IPS-18c (cell line): ENCODE data around the gene JADE2.
"Not testable (repeated sequence)": the region's sequence is repeated elsewhere in the genome, so short reads cannot be mapped to it uniquely, and the experiment has no call there.

Source experiments
- H3K4me3 ChIP-seq: 2 replicates; pipeline ENCODE4 v1.7.0; 2013; ENCODE audit warnings: low read depth, mild to moderate bottlenecking, low read length, moderate library complexity; ENCODE audit not compliant: insufficient read depth
- H3K9me3 ChIP-seq: one replicate; pipeline ENCODE4 v1.6.1; 2013; ENCODE audit warnings: mild to moderate bottlenecking, low read length, moderate library complexity; ENCODE audit not compliant: control insufficient read depth, insufficient read depth

JADE2 gene

GRCh38 chr5:134541736-134542376 lies 16.4 kb downstream of the JADE2 start:
- H3K4me3 ChIP-seq: no peak overlapping the region
- H3K9me3 ChIP-seq: no peaks in the 10 kb centered on the region

GRCh38 chr5:134543820-134544614 lies 18.5 kb downstream of the JADE2 start:
- H3K4me3 ChIP-seq: no peak overlapping the region
- H3K9me3 ChIP-seq: no peaks in the 10 kb centered on the region

- no peaks in the 10 kb centered on the region for H3K9me3 ChIP-seq
- H3K4me3 ChIP-seq: no peak overlapping the region
Measured at GRCh38 chr5:134545070-134545868, 19.8 kb downstream of the JADE2 start.

GRCh38 chr5:134547066-134547465 lies 21.6 kb downstream of the JADE2 start:
- Histone ChIP-seq H3K9me3 (no peaks in the 10 kb centered on the region), H3K4me3 (no peak overlapping the region)

- Histone ChIP-seq H3K4me3 (no peak overlapping the region), H3K9me3 (no peaks in the 10 kb centered on the region)
Measured at GRCh38 chr5:134547579-134547978, 22.1 kb downstream of the JADE2 start.

- Histone ChIP-seq H3K9me3 (no peaks in the 10 kb centered on the region), H3K4me3 (no peak overlapping the region)
Measured at GRCh38 chr5:134547999-134548658, 22.7 kb downstream of the JADE2 start.

- H3K4me3 ChIP-seq: no peak overlapping the region
- H3K9me3 ChIP-seq: no peaks in the 10 kb centered on the region
Measured at GRCh38 chr5:134549714-134550113, 24.2 kb downstream of the JADE2 start.

- H3K4me3 ChIP-seq: no peak overlapping the region
- no peaks in the 10 kb centered on the region for H3K9me3 ChIP-seq
Measured at GRCh38 chr5:134550271-134551214, 25.1 kb downstream of the JADE2 start.

GRCh38 chr5:134551901-134552300 lies 26.4 kb downstream of the JADE2 start:
- H3K9me3 ChIP-seq: no peaks in the 10 kb centered on the region
- no peak overlapping the region for H3K4me3 ChIP-seq

GRCh38 chr5:134552301-134552700 lies 26.8 kb downstream of the JADE2 start:
- no peak overlapping the region for H3K4me3 ChIP-seq
- H3K9me3 ChIP-seq: no peaks in the 10 kb centered on the region

GRCh38 chr5:134552716-134553115 lies 27.2 kb downstream of the JADE2 start:
- not testable (repeated sequence) for H3K4me3 ChIP-seq, H3K9me3 ChIP-seq

- no peak overlapping the region for H3K4me3 ChIP-seq
Measured at GRCh38 chr5:134553821-134554267, 28.4 kb downstream of the JADE2 start.

GRCh38 chr5:134554319-134555222 lies 29.1 kb downstream of the JADE2 start:
- no peak overlapping the region for H3K4me3 ChIP-seq

More at GRCh38 chr5:134553821-134554267, 28.4 kb downstream of the JADE2 start:
- H3K9me3 ChIP-seq: no peaks in the 10 kb centered on the region

GRCh38 chr5:134555223-134555889 lies 29.9 kb downstream of the JADE2 start:
- Histone ChIP-seq H3K4me3 (no peak overlapping the region), H3K9me3 (no peaks in the 10 kb centered on the region)

More at GRCh38 chr5:134554319-134555222, 29.1 kb downstream of the JADE2 start:
- no peaks in the 10 kb centered on the region for H3K9me3 ChIP-seq

GRCh38 chr5:134555890-134556311 lies 30.4 kb downstream of the JADE2 start:
- no peaks in the 10 kb centered on the region for H3K9me3 ChIP-seq
- no peak overlapping the region for H3K4me3 ChIP-seq
